NCI-H69 (cell line): ENCODE results near the gene SMC1B.
"Not testable (repeated sequence)": the region's sequence is repeated elsewhere in the genome, so short reads cannot be mapped to it uniquely, and the experiment has no call there.

Experiments used
- DNase-seq: peaks from one replicate; lab custom pipeline; 2025; lab: John Stamatoyannopoulos, UW

SMC1B gene

DNA sequence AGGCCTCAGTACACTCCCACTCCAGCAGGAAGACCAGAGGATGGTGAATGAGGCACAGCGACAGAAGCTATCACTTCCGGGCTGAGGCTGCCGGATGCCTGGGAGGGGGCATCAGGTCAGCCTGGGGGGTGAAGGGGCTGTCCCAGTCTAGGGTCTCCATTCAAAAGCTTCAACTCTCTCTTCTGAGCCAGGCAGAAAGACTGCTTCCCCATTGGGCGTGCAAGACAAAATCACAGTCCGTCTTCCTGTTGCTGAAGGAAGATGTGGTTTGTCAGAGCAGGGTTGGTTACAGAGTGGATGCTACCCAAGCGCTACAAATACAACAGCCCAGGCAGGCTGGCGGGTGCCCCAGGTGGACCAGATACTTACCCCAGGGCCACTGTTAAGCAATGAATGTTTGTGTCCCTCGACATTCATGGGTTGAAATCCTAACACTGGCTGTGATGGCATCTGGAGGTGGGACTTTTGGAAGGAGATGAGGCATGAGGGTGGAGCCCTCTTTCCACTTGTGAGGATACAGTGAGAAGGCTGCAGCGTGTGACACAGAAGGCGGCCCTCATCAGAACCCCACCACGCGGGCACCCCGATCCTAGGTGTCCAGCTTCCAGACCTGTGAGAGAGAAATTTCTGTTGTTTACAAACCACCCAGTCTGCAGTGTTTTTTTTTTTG is 116.6 kb downstream of the SMC1B start:
- no peak for DNase-seq

DNA sequence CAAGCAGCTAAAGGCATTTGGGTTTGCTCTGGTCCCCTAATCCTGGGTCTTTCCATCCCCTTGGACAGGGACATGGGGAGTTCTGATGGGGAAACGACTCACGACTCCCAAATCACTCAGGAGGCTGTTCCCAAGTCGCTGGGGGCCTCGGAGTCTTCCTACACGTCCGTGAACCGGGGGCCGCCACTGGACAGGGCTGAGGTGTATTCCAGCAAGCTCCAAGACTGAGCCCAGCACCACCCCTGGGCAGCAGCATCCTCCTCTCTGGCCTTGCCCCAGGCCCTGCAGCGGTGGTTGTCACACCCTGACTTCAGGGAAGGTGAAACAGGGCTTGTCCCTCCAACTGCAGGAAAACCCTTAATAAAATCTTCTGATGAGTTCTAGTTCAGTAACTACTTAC is 117.9 kb downstream of the SMC1B start:
- DNase-seq = no peak

DNA sequence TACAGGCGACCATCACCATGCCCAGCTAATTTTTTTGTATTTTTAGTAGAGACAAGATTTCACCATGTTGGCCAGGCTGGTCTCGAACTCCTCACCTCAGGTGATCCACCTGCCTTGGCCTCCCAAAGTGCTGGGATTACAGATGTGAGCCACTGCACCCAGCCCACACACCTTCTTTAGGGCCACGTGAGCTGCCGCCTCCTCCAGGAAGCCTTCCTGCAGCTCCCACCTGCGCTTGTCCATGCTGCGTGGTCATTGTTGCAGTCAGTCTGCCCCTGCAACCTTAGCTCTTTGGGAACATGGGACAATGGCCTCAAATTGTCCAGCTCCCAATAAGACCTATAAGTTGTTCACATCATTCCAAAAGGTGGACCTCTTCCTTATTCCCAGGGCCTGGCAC is 118.4 kb downstream of the SMC1B start:
- not testable (repeated sequence) for DNase-seq
